Neural cell (in vitro differentiated cells): Measurements from ENCODE around the gene HMCN2.

Source experiments
- EZH2 ChIP-seq: fragments of 200-600, 300-800 bp; shearing (Covaris generic), sonication (generic); IDR thresholded peaks from 2 replicates; pipeline ENCODE4 v1.6.1; 2014; ENCODE audit warnings: antibody characterized with exemption, low read length, borderline replicate concordance, mild to moderate bottlenecking; ENCODE audit not compliant: insufficient read depth, poor library complexity, severe bottlenecking
- POLR2AphosphoS5 ChIP-seq: IDR thresholded peaks from 2 replicates; pipeline ENCODE4 v1.6.1; 2012
- TAF1 ChIP-seq: IDR thresholded peaks from 2 replicates; pipeline ENCODE4 v1.6.1; 2012; ENCODE audit warnings: low read depth
- TF ChIP-seq, protein P1 (sequence below): fragments of 450-650 bp; IDR thresholded peaks from 2 replicates; pipeline ENCODE4 v1.5.1; 2014; ENCODE audit warnings: antibody characterized with exemption, mild to moderate bottlenecking, moderate library complexity; ENCODE audit not compliant: poor library complexity, severe bottlenecking

DNA sequence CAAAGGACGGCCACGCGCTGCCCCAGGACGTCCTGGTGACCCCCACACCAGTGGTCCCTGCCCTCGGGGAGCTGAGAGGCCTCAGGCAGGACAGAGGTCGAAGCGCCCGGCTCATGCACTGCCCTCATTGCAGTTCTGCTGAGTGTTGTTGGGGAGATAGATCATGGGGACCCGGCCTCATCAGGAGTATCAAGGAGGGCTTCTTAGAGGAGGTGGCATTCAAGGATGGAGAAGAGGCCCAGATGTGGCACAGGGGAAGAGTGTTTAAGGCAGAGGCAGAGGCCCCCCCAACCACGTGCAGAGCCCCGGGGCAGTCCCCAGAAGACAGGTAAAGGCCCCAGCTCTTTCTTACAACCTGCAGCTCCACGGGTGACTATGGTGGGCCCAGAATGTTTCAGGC lies 205.4 kb downstream of the HMCN2 start:
- TF ChIP-seq, protein P1, sequence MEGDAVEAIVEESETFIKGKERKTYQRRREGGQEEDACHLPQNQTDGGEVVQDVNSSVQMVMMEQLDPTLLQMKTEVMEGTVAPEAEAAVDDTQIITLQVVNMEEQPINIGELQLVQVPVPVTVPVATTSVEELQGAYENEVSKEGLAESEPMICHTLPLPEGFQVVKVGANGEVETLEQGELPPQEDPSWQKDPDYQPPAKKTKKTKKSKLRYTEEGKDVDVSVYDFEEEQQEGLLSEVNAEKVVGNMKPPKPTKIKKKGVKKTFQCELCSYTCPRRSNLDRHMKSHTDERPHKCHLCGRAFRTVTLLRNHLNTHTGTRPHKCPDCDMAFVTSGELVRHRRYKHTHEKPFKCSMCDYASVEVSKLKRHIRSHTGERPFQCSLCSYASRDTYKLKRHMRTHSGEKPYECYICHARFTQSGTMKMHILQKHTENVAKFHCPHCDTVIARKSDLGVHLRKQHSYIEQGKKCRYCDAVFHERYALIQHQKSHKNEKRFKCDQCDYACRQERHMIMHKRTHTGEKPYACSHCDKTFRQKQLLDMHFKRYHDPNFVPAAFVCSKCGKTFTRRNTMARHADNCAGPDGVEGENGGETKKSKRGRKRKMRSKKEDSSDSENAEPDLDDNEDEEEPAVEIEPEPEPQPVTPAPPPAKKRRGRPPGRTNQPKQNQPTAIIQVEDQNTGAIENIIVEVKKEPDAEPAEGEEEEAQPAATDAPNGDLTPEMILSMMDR, result no peak
- no peak for TF ChIP-seq TAF1
- no peak for TF ChIP-seq POLR2AphosphoS5
- TF ChIP-seq EZH2, result no peak
